GM19397 (cell line): ENCODE measurements around the gene FLT3LG.
"Not testable (repeated sequence)": the region's sequence is repeated elsewhere in the genome, so short reads cannot be mapped to it uniquely, and the experiment has no call there.

Experiments
- ATAC-seq: cut with Tn5 transposase; IDR thresholded peaks from one replicate; pipeline ENCODE4 v1.9.1; 2021; ENCODE audit warnings: mild to moderate bottlenecking, moderate library complexity; ENCODE audit not compliant: unreplicated experiment

The FLT3LG gene

DNA sequence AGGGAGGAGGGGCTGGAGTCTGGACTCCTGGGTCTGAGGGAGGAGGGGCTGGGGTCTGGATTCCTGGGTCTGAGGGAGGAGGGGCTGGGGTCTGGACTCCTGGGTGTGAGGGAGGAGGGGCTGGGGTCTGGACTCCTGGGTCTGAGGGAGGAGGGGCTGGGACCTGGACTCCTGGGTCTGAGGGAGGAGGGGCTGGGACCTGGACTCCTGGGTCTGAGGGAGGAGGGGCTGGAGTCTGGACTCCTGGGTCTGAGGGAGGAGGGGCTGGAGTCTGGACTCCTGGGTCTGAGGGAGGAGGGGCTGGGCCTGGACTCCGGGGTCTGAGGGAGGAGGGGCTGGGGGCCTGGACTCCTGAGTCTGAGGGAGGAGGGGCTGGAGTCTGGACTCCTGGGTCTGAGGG, 12.9 kb upstream of the FLT3LG start:
- ATAC-seq, result not testable (repeated sequence)

DNA sequence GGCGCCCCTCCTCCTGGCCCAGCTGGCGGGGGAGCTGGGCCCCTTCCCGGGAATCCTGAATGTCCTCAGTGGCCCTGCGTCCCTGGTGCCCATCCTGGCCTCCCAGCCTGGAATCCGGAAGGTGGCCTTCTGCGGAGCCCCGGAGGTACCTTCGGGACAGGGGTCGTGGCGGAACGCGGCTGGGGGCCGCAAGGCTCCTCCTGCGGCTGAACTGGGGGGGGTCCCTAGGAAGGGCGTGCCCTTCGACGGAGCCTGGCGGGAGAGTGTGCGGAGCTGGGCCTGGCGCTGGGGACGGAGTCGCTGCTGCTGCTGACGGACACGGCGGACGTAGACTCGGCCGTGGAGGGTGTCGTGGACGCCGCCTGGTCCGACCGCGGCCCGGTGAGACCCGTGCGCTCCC, 12.4 kb upstream of the FLT3LG start:
- no peak for ATAC-seq

DNA sequence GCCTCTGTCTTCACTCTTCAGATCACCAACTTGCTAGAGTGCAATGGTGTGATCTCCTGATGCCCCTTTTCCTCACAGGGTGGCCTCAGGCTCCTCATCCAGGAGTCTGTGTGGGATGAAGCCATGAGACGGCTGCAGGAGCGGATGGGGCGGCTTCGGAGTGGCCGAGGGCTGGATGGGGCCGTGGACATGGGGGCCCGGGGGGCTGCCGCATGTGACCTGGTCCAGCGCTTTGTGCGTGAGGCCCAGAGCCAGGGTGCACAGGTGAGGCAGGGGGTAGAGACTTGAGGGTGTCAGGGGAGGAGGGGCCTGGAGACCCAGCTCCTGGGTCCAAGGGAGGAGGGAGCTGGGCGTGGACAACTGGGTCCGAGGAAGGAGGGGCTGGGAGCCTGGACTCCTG, 11.5 kb upstream of the FLT3LG start:
- no peak for ATAC-seq

DNA sequence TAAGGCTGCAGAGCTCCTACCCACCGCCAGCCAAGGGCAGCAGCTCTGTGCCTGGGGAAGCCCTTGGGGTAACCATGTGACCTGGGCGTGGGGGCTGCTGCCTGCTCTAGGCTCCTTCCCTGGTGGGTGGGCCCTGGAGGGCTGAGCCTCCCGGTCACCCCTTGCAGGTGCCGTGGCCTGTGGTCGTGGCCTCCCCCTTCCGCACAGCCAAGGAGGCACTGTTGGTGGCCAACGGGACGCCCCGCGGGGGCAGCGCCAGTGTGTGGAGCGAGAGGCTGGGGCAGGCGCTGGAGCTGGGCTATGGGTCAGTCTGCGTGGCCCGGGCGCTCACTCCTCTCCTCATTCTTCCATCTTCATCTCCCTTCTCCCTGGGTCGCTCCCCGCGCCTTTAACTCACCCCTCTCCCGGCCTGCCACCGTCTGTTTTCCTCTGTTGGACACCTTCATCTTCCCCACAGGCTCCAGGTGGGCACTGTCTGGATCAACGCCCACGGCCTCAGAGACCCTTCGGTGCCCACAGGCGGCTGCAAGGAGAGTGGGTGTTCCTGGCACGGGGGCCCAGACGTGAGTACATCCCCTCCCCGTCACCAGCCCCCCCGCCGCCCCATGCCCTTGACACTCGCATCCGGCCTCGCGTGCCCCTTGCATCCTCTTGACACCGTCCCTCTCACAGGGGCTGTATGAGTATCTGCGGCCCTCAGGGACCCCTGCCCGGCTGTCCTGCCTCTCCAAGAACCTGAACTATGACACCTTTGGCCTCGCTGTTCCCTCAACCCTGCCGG, 9.9 kb upstream of the FLT3LG start:
- ATAC-seq, result no peak

DNA sequence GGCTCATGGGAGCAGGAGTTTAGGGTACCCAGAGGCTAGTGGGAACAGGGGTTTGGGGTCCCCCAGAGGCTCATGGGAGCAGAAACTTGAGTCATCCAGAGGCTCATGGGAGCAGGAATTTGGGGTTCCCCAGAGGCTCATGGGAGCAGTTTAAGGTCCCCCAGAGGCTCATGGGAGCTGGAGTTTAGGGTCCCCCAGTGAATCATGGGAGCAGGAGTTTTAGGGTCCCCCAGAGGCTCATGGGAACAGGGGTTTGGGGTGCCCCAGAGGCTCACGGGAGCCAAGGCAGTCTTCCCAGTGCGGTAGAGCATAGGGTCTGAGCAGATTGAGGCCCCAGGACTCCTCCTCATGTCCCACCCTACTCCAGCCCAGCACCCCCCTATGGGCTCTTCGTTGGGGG, 8.6 kb upstream of the FLT3LG start:
- no peak for ATAC-seq

DNA sequence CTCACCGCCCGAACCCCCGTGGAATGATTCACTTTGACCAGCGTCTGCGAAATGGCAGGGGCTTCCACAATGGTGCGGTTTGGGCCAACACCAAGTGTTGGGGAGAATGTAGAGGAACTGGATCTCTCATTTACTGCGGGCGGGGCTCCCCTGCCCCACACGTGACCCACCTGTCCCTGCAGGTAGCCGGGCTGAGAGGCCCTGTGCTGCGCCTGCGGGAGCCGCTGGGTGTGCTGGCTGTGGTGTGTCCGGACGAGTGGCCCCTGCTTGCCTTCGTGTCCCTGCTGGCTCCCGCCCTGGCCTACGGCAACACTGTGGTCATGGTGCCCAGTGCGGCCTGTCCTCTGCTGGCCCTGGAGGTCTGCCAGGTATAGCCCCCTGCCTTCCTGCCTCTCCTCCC, 5.8 kb upstream of the FLT3LG start:
- ATAC-seq, result no peak

DNA sequence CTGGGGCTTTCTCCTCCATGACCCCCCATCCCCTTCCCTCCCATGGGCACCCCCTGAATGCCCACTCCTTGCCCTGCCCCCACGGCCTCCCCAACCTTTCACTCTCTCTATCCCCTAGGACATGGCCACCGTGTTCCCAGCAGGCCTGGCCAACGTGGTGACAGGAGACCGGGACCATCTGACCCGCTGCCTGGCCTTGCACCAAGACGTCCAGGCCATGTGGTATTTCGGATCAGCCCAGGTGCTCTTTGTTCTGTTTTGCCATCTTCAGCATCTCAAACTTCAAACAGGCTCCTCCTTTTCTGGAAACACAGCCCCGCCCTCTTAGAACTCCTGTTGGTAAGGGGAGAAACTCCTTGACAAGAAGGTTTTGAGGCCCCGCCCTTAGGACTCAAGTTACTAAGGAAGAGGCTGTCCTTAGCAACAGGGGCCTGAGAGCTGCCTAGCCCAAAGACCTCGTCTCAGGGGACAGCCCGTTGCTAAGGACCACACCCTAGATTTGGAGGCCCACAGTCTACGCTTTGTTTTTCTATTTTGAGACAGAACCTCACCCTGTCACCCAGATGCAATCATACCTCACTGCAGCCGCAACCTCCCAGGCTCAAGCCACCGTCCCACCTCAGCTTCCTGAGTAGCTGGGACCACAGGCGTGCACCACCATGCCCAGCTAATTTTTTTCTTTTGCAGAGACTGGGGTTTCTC, 5.1 kb upstream of the FLT3LG start:
- ATAC-seq, result peak; percentile 57

DNA sequence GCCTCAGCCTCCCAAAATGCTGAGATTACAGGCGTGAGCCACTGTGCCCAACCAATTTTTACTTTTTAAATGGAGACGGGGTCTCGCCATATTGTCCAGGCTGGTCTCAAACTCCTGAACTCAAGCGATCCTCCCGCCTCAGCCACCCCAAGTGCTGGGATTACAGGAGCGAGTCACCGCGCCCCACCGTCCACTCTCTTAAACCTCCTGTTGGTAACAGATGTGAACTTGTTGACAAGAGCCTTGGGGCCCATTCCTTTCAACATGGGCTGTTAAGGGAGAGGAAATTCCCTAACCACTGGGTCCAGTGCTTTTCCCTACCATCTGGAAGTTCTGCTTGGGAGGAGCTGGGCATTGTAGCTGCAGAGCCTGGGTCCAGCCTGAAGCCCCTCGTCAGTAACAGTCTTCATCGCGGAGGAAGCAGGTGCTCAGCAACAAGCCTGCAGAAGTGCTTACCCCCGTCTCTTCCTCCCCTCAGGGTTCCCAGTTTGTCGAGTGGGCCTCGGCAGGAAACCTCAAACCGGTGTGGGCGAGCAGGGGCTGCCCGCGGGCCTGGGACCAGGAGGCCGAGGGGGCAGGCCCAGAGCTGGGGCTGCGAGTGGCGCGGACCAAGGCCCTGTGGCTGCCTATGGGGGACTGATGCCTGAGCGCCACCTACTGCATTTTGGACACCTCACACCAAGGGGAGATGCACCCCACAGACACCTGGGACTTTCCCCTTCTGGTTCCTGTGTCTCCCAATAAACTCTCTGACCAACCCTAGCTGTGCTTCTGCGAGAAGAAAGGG, 4.0 kb upstream of the FLT3LG start:
- no peak for ATAC-seq

DNA sequence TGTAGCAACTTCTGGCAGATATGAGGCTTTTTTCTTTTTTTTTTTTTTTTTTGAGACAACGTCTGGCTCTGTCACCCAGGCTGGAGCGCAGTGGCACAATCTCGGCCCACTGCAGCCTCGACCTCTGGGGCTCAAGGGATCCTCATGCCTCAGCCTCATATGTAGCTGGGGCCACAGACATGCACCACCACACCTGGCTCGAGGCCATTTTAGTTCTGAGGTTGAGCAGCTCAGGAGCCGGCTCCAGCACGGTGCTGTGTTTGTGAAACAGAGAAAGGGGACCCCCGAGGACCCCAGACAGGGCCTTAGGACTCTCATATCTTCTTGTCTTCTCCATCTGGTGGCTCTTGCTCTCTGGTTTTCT, 3.4 kb upstream of the FLT3LG start:
- ATAC-seq, result no peak

DNA sequence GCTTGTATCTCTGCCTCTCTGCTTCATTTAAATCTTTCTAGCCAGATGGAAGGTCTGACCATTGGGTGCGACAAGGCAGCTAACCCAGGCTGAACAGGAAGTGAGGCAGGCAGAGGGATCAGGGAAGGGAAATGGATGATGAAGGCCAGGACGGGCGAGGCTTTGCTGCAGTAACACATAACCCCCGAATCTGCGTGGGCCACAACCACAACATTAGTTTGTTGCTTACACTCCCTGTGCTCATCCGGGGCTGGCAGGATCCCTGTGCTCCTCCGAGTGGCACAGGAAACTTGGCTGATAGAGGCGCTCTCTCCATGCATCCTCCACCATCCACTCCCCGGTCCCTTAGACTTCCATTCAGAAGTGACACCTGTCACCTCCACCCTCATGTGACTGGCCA, 1.1 kb upstream of the FLT3LG start:
- ATAC-seq, result no peak

DNA sequence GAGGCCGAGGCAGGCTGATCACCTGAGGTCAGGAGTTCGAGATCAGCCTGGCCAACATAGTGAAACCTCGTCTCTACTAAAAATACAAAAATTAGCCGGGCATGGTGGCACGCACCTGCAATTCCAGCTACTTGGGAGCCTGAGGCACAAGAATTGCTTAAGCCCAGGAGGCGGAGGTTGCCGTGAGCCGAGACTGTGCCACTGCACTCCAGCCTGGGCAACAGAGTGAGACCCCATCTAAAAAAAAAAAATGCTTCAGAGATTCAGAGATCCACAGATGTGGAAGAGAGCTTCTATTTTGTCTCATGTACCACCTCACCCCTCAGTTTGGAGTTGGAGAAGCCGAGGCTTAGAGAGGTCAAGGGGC, 531 bp upstream of the FLT3LG start:
- ATAC-seq, result not testable (repeated sequence)

DNA sequence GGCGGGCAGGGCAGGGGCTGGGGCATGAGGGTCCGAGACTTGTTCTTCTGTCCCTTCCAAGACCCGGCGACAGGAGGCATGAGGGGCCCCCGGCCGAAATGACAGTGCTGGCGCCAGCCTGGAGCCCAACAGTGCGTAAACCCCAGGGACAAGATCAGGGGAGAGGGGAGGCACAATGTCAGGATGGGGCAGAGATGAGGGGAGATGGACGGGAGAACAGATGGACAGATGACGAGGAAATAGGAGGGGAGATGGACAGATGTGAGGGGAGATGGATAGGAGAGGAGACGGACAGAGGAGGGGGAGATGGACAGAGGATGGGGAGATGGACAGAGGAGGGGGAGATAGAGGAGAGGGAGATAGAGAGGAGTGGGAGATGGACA, 518 bp downstream of the FLT3LG start:
- no peak for ATAC-seq

DNA sequence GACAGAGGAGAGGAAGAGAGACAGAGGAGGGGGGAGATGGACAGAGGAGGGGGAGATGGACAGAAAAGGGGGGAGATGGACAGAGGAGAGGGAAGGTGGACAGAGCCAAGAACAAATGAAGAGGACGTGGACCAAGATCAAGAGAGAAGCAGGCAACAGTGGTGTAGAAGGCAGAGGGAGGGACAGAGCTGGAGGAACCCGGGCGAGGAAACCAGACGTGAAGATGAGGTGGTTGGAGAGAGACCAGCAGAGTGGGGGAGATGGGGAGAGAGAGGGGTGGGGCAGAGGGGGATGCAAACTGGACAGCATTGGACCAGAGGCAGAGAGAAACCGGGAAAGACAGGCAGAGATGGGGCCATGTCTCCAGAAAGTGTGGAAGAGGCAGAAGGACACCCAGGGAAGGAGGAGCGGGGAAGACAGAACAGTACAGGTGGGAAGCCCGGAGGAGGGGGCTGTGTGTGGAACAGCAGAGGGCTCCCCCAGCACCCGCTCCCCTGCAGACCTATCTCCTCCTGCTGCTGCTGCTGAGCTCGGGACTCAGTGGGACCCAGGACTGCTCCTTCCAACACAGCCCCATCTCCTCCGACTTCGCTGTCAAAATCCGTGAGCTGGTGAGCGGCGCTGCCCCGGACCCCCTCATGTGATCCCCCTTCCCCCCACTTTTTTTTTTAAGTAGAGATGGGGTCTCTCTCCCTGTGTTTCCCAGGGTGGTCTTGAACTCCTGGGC, 1.3 kb downstream of the FLT3LG start:
- no peak for ATAC-seq

DNA sequence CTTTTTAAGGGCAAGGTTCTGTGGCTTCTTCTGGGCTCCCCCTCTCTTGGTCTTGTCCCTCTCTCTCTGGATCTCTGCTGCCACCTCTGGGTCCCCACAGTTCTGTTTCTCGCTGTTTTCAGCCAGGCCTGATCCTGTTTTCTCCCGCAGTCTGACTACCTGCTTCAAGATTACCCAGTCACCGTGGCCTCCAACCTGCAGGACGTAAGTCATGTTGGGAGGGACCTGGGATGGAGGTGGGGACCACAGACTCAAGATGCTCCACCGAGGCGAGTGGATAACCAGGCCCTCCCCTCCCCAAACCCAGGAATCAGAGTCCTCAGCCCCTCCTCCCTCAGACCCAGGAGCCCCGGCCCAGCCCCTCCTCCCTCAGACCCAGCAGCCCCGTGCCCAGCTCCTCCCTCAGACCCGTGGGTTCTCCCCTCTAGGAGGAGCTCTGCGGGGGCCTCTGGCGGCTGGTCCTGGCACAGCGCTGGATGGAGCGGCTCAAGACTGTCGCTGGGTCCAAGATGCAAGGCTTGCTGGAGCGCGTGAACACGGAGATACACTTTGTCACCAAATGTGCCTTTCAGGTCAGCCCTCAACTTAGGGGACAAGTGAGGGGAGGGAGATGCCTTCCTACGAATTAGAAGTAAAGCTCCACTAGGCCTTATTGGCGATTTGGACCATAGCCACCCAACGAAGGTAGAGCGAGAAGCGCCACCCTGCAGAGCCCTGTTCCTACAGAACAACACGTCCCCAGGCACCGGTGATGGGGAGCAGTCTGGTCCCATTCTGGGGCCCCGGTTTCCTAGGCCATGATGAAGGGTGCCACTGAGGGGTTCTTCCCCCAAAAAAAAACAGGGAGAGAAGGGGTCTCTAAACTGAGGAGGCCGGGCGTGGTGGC, 2.2 kb downstream of the FLT3LG start:
- ATAC-seq, result no peak

DNA sequence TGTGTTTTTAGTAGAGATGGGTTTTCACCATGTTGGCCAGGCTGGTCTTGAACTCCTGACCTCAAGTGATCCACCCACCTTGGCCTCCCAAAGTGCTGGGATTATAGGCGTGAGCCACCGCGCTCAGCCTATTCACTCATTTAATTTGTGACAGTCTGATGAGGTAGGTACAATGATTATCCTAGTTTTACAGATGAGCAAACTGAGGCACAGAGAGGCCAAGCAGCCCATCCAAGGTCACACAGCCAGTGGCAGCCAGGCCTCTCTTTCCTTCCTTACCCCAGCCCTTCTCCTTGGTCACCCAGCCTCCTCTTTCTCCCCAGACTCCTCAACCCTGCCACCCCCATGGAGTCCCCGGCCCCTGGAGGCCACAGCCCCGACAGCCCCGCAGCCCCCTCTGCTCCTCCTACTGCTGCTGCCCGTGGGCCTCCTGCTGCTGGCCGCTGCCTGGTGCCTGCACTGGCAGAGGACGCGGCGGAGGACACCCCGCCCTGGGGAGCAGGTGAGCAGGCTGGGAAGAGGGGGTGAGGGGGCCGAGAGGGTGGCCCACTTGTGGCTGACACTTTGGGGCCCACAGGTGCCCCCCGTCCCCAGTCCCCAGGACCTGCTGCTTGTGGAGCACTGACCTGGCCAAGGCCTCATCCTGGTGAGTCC, 6.1 kb downstream of the FLT3LG start:
- ATAC-seq, result no peak

DNA sequence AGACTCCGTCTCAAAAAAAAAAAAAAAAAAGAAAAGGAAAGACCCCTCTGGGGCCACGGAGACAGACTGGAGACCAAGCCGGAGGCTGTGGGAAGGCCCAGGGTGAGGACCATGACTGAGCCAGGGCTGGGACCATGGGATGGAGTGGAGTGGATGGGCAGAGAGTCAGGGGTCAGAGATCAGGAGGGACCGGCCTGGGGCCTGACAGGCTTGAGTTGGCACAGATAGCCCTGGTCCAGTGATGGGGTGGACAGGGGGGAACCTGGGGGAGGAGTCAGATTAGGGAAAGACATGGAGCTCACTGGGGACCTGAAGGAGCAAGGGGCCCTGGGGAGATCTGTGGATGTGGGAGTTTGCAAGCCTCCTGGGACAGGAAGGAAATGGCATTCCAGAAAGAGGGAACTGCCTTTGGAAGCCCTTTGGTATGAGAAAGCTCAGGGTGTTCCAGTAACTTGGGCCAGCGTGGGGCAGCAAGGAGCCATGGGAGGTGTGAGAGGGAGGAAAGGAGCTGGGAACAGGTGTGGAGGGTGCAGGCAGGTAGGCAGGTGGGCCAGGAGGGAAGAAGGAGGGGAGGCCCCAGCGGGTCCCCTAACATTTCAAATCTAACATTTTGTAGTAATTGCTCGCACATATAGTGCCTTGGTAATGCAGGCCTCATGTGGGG, 7.1 kb downstream of the FLT3LG start:
- no peak for ATAC-seq

DNA sequence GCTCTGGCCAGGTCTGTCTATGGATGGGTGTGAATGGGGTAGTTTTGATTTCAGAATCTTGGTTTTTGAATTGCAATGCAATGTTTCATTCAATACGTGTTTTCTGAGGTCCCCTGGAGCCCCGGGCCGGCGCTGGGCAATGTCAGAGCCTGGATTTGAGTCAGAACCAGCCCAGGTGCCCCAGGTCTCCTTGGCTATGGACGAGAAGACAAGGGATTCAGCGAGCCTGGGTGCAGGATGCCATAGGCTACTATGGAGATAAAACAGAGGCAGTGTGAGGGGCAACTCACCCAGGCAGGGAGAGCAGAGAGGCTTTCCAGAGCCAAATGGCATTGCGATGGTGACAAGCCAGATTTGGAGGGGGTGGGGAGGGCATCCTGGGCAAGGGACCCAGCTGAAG, 12.2 kb downstream of the FLT3LG start:
- no peak for ATAC-seq

DNA sequence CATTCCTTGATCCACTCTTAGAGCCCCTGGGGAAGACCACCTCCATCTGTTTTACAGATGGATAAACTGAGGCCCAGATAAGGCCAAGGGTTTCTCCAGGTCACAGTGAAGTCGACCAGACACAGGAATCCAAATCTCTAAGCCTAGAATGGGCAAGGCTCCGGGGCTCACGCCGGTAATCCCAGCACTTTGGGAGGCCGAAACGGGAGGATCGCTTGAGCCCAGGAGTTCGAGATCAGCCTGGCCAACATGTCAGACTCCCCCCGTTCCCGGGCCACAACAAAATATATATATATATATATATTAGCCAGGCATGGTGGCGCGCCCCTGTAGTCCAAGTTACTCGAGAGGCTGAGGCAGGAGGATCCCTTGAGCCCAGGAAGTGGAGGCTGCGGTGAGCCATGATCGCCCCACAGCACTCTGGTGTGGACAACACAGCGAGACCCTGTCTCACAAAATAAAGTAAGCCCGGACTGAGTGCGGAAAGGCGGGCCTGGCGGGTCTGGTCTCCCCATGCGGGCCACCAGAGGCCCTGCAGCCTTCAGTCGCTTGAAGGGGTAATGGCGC, 12.8 kb downstream of the FLT3LG start:
- no peak for ATAC-seq
